Smooth muscle cell (in vitro differentiated cells): ENCODE data around the gene CLPSL2. TPM values are rescaled to one million over a fixed set of nuclear protein-coding genes. Genes with fewer than 3 reads are reported as not detected.

ENCODE experiments used
- DNase-seq: peaks from one replicate; lab custom pipeline; 2025; ENCODE audit not compliant: unreplicated experiment; lab: John Stamatoyannopoulos, UW
- H2AFZ ChIP-seq: fragments of 200-600 bp; sonication (generic); 2 replicates; pipeline ENCODE4 v1.6.0; 2016; ENCODE audit warnings: antibody characterized with exemption, low read depth, mild to moderate bottlenecking
- H3F3A ChIP-seq: fragments of 200-600 bp; sonication (generic); 2 replicates; pipeline ENCODE4 v1.6.0; 2017; ENCODE audit warnings: antibody characterized with exemption, low read depth
- H3K27ac ChIP-seq: fragments of 200-600 bp; sonication (generic); 2 replicates; pipeline ENCODE4 v1.5.1; 2016; ENCODE audit warnings: low read depth, mild to moderate bottlenecking
- H3K27me3 ChIP-seq: fragments of 200-600 bp; sonication (generic); 2 replicates; pipeline ENCODE4 v1.6.1; 2016; ENCODE audit warnings: low read depth, mild to moderate bottlenecking
- H3K36me3 ChIP-seq: fragments of 200-600 bp; sonication (generic); 2 replicates; pipeline ENCODE4 v1.5.1; 2016; ENCODE audit warnings: low read depth
- H3K4me1 ChIP-seq: fragments of 200-600 bp; sonication (generic); 2 replicates; pipeline ENCODE4 v1.5.1; 2016; ENCODE audit warnings: low read depth
- H3K4me2 ChIP-seq: fragments of 200-600 bp; sonication (generic); 2 replicates; pipeline ENCODE4 v1.6.0; 2016; ENCODE audit warnings: mild to moderate bottlenecking
- H3K4me3 ChIP-seq: fragments of 200-600 bp; sonication (generic); 2 replicates; pipeline ENCODE4 v1.5.1; 2016; ENCODE audit warnings: mild to moderate bottlenecking
- H3K79me2 ChIP-seq: fragments of 200-600 bp; sonication (generic); 2 replicates; pipeline ENCODE4 v1.6.0; 2016; ENCODE audit warnings: low read depth, mild to moderate bottlenecking
- H3K9ac ChIP-seq: fragments of 200-600 bp; sonication (generic); 2 replicates; pipeline ENCODE4 v1.6.0; 2016; ENCODE audit warnings: low read depth
- H3K9me3 ChIP-seq: fragments of 200-600 bp; sonication (generic); replicated peaks from 2 replicates; pipeline ENCODE4 v1.5.1; 2016; ENCODE audit warnings: low read depth
- H4K20me1 ChIP-seq: fragments of 200-600 bp; sonication (generic); 2 replicates; pipeline ENCODE4 v1.6.0; 2016; ENCODE audit warnings: low read depth
- WGBS: methylation state at CpG from one replicate; pipeline ENCODE4 v1.1.7; 2016; ENCODE audit warnings: low lambda C conversion rate; 5-methylcytosine and 5-hydroxymethylcytosine counted together
- polyA plus RNA-seq: library from polyadenylated mRNA; unstranded; fragments of >200 nt; fragmentation: Nextera tagmentation; extraction: Ambion mirVana; gene quantifications from 2 replicates; pipeline ENCODE4 v1.2.1, GENCODE V29; 2016
- total RNA-seq: library from RNA; depleted of rRNA; stranded (reverse); fragments of >200 nt; gene quantifications from 2 replicates; pipeline ENCODE4 v1.2.3, GENCODE V29; 2014
- TF ChIP-seq, protein P1 (sequence below): fragments of 200-600 bp; sonication (generic); IDR thresholded peaks from 2 replicates; pipeline ENCODE4 v1.5.1; 2017; ENCODE audit warnings: borderline replicate concordance, mild to moderate bottlenecking, antibody characterized with exemption; ENCODE audit not compliant: insufficient read depth, poor library complexity, severe bottlenecking

Gene CLPSL2
- total and polyA plus RNA-seq, 2 experiments from 2014 or later, result 2.0 TPM; not detected in 1

DNA sequence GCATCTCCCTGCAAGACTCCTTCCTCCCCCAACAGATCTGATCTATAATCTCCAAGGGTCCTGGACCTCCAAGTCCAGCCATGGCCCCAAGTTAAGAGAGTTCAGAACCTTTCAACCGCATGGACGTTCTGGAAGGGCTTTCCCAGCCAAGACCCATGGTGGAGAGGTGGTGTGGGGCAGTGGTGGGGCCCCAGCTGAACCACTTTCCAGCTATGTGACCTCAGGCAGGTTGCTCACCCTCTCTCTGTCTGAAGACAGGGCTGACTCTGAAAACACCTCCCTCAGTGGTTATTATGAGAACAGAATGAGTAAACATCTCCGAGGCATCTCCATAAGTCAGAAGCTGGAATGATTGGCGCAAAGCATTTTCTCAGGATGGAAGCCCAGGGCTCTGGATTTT, 19.8 kb downstream of the CLPSL2 start:
- no peaks in the 10 kb centered on the region for H3K36me3 ChIP-seq
- TF ChIP-seq, protein P1, sequence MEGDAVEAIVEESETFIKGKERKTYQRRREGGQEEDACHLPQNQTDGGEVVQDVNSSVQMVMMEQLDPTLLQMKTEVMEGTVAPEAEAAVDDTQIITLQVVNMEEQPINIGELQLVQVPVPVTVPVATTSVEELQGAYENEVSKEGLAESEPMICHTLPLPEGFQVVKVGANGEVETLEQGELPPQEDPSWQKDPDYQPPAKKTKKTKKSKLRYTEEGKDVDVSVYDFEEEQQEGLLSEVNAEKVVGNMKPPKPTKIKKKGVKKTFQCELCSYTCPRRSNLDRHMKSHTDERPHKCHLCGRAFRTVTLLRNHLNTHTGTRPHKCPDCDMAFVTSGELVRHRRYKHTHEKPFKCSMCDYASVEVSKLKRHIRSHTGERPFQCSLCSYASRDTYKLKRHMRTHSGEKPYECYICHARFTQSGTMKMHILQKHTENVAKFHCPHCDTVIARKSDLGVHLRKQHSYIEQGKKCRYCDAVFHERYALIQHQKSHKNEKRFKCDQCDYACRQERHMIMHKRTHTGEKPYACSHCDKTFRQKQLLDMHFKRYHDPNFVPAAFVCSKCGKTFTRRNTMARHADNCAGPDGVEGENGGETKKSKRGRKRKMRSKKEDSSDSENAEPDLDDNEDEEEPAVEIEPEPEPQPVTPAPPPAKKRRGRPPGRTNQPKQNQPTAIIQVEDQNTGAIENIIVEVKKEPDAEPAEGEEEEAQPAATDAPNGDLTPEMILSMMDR, result no peak
- DNase-seq, result no peak
- H3K4me1 ChIP-seq, result no peaks in the 10 kb centered on the region
- no peaks in the 10 kb centered on the region for H4K20me1 ChIP-seq
- no peaks in the 10 kb centered on the region for H3K27me3 ChIP-seq
- H3K9me3 ChIP-seq, result no peaks in the 10 kb centered on the region
- no peaks in the 10 kb centered on the region for H3K79me2 ChIP-seq
- WGBS, result 90% methylated on average over 4 of the region's 4 CpGs
- no peak overlapping the region for H3K4me2 ChIP-seq
- no peak overlapping the region for H2AFZ ChIP-seq
- H3F3A ChIP-seq, result no peaks in the 10 kb centered on the region
- no peak overlapping the region for H3K9ac ChIP-seq
- H3K27ac ChIP-seq, result no peak overlapping the region
- H3K4me3 ChIP-seq, result no peak overlapping the region

DNA sequence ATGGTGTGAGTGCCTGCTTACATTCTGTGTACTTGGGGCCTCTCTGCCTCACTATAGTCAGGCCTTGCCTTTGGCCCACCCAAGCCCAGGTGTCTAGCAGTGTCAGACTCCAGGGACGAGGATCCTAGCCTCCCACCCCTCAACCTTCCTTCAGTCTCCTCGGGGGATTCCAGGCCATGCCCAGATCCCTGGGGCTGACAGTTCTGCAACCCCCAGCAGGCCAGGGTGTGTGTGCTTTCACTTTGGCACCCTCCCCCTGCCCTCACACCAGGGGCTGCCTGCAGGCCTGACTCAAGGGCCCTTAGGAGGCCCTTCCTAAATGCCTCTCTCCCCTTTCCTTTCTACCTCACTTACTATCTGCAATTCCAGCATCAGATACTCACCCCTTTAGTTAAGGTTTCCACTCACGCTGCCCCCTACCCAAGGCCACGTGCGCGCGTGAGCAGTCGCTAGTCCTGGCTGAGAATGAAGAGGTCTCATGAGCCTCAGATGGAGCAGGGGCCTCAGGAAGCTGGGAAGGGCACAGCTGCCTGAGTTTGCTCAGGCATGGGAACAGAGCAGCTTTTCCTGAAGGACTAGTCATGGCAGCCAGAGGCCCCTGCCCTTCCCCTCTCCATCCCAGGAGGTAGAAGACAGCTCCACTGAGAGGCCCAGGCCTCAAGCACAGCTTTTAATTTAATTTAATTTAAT, 21.6 kb downstream of the CLPSL2 start:
- Histone ChIP-seq H3K9ac (no peak overlapping the region), H2AFZ (no peak overlapping the region), H3K9me3 (no peaks in the 10 kb centered on the region), H3K27me3 (no peaks in the 10 kb centered on the region), H3K4me2 (no peak overlapping the region), H3K36me3 (no peaks in the 10 kb centered on the region), H3K79me2 (no peaks in the 10 kb centered on the region), H3K4me1 (no peaks in the 10 kb centered on the region), H4K20me1 (no peaks in the 10 kb centered on the region), H3K27ac (no peak overlapping the region), H3K4me3 (no peak overlapping the region), H3F3A (no peaks in the 10 kb centered on the region)
- DNase-seq, result no peak
- TF ChIP-seq, protein P1, result no peak
- 87% methylated on average over 8 of the region's 8 CpGs for WGBS

DNA sequence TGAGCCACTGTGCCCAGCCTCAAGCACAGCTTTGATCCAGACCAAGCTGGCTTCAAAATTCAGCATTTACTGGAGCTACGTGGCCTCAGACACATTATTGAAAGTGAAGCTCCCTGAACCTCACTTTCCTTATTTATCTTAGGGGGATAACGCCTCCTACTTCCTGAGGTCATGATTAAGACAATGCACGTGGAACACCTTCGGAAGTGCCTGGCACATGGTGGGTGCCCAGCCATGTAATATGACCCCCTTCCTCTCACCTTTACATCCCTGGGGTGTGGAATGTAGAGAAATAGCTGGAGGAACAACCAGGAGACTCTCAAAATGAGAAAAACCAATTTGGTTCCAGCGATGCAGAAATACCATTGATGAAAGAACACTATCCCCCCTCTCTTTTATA, 22.3 kb downstream of the CLPSL2 start:
- TF ChIP-seq, protein P1, result no peak
- Histone ChIP-seq H4K20me1 (no peaks in the 10 kb centered on the region), H3K9me3 (no peaks in the 10 kb centered on the region), H2AFZ (no peak overlapping the region), H3K4me1 (no peaks in the 10 kb centered on the region), H3F3A (no peaks in the 10 kb centered on the region), H3K4me3 (no peak overlapping the region), H3K4me2 (no peak overlapping the region), H3K9ac (no peak overlapping the region), H3K27ac (no peak overlapping the region), H3K27me3 (no peaks in the 10 kb centered on the region), H3K36me3 (no peaks in the 10 kb centered on the region), H3K79me2 (no peaks in the 10 kb centered on the region)
- no peak for DNase-seq
- 86% methylated on average over 5 of the region's 5 CpGs for whole genome bisulfite sequencing

DNA sequence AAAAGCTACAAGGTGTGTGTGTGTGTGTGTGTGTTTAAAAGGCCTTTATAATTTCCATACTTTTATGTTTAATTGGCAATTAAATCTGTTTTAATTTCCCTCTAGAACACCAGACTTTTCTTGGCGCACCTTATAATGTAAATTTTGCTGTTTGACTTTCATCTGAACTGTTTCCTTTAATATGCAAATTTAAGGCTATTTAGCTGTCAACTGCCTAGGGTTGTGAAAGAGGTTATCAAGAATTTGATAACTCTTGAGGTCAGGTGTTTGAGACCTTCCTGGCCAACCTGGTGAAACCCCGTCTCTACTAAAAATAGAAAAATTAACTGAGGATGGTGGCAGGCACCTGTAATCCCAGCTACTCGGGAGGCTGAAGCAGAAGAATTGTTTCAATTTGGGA, 24.8 kb downstream of the CLPSL2 start:
- 69% methylated on average over 3 of the region's 3 CpGs for WGBS
- TF ChIP-seq, protein P1, result no peak
- Histone ChIP-seq H3K4me2 (no peak overlapping the region), H3K27ac (no peak overlapping the region), H3K36me3 (no peaks in the 10 kb centered on the region), H3K9me3 (no peaks in the 10 kb centered on the region), H4K20me1 (no peaks in the 10 kb centered on the region), H3F3A (no peaks in the 10 kb centered on the region), H3K79me2 (no peaks in the 10 kb centered on the region), H3K4me3 (no peak overlapping the region), H2AFZ (no peak overlapping the region), H3K4me1 (no peaks in the 10 kb centered on the region), H3K9ac (no peak overlapping the region), H3K27me3 (peaks cover 3% of the 10 kb centered on the region)
- DNase-seq, result no peak
